Measurements from ENCODE around the gene SHPK.

DNA sequence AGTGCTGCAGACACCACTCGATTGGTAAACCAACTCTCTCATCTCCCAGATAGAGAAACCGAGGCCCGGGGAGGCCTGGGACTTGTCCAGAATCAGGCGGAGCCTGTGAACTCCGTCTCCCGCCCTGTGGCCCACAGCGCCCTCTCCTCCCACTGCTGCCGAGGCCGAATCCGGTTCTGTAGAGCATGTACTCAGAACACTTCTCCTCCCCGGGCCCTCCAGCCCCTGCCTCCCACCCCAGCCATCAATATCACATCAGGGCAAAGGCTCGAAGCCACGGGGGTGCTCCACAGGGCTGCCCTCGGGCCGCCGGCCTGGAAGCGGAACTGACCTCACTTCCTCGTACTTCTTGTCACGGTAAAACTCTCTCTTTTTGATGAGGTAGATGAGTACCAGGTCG lies 45.5 kb upstream of the SHPK start:
- TF ChIP-seq, protein P1, sequence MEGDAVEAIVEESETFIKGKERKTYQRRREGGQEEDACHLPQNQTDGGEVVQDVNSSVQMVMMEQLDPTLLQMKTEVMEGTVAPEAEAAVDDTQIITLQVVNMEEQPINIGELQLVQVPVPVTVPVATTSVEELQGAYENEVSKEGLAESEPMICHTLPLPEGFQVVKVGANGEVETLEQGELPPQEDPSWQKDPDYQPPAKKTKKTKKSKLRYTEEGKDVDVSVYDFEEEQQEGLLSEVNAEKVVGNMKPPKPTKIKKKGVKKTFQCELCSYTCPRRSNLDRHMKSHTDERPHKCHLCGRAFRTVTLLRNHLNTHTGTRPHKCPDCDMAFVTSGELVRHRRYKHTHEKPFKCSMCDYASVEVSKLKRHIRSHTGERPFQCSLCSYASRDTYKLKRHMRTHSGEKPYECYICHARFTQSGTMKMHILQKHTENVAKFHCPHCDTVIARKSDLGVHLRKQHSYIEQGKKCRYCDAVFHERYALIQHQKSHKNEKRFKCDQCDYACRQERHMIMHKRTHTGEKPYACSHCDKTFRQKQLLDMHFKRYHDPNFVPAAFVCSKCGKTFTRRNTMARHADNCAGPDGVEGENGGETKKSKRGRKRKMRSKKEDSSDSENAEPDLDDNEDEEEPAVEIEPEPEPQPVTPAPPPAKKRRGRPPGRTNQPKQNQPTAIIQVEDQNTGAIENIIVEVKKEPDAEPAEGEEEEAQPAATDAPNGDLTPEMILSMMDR (conservative IDR thresholded peaks at IDR 0.05; ENCODE audit: low read depth, low read length) = no peak
- no peak for TF ChIP-seq RAD21 (IDR thresholded peaks at IDR 0.05; ENCODE audit: low read length)
